ENCODE data around the gene TBATA. TPM values are rescaled to one million over a fixed set of nuclear protein-coding genes. Genes with fewer than 3 reads are reported as not detected.

The TBATA gene
- total and polyA plus RNA-seq, 8 donors, result not detected

DNA sequence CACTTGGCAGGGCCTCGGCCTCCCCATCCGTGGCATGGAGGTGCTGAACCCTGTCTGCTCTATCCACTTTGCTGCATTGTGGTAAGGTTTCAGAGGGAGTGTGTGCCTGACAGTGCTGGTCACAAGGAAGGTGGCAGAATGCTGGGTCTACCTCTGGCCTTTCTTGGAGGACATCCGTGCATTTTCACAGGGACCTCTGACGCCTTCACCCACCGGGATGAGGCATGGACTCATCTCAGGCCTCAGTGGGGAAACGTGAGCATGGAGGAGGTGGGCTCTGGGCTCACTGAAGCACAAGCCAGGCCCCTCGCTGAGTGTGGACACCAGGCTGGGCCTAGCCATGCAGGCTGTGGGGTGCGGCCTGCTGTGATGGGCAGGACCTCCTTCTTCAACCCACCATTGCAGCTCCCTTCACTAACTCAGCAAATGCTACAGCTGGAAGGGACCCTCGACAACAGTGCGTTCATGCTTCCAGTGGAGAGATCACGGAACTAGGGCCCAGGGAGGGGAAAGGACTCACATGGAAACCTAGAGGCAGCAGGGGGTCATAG, 8.6 kb downstream of the TBATA start:
- Histone ChIP-seq H3K27me3 (no peaks in the 10 kb centered on the region), H3K4me1 (no peaks in the 10 kb centered on the region), H3K36me3 (no peaks in the 10 kb centered on the region), H3K9me3 (no peaks in the 10 kb centered on the region), H3K4me3 (no peak overlapping the region), H3K27ac (no peak overlapping the region)
- DNase-seq (no peak), ATAC-seq (no peak)
- TF ChIP-seq CTCF (IDR thresholded peaks at IDR 0.05), result no peak
- intact Hi-C loops (cut with DNase I), result no loop called here

DNA sequence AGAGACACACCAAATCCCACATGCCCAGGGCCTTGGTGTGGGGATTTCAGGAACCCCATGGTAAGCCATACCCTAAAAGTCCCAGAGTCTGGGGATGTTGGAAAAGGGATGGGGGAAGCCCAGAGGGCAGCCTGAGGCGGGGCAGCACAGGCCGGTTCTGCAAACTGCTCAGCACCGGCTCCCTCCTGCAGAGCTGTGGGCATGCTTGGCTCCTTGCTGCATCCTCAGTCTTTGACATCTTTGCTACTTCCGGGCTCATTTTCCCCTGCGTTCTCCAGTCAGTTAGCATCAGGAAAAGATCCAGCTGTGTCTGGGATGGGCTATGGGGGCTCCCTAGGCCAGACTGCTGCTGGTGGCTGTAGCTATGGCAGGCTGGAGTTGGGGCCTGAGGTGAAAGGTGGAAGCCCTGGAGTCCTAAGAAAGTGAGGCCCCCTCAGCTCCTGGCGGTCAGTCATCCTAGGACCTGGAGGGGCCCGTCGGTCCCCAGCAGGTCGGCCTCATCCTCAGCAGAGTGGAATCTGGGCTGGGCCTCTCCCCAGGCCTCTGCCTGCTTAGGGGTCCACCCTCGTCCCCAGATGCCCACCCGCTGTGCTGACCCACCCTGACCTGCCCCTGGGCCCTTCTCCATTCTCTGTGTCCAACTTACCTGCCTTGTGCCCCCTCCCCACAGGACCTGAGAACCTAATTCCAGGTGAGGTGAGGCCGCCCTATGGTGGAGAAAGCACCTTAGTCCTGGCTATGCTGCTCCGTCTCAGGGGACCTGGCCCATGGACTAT, 9.3 kb downstream of the TBATA start:
- ATAC-seq (no peak), DNase-seq (peak in 1 of 4 donors; percentile 20)
- intact Hi-C loops (cut with DNase I), result no loop called here
- Histone ChIP-seq H3K36me3 (no peaks in the 10 kb centered on the region), H3K27me3 (no peaks in the 10 kb centered on the region), H3K27ac (no peak overlapping the region), H3K9me3 (no peaks in the 10 kb centered on the region), H3K4me3 (no peak overlapping the region), H3K4me1 (no peaks in the 10 kb centered on the region)
- TF ChIP-seq CTCF (IDR thresholded peaks at IDR 0.05), result no peak

GRCh38 chr10:70774810-70775678, 10.1 kb downstream of the TBATA start:
- ATAC-seq (peak; percentile 22), DNase-seq (no peak)
- Histone ChIP-seq H3K4me1 (no peaks in the 10 kb centered on the region), H3K27ac (no peak overlapping the region), H3K27me3 (no peaks in the 10 kb centered on the region), H3K36me3 (no peaks in the 10 kb centered on the region), H3K4me3 (no peak overlapping the region), H3K9me3 (no peaks in the 10 kb centered on the region)
- TF ChIP-seq CTCF (IDR thresholded peaks at IDR 0.05), result no peak
- intact Hi-C loops (cut with DNase I), result no loop called here

- DNase-seq, result peak in 1 of 4 donors; percentile 61
- no peaks in the 10 kb centered on the region for H3K9me3 ChIP-seq
- intact Hi-C loops (cut with DNase I), result no loop called here
These were observed 11.0 kb downstream of the TBATA start for GRCh38 chr10:70773965-70774809.

More at GRCh38 chr10:70773965-70774809, 11.0 kb downstream of the TBATA start:
- TF ChIP-seq CTCF (IDR thresholded peaks at IDR 0.05), result no peak
- Histone ChIP-seq H3K4me1 (no peaks in the 10 kb centered on the region), H3K27me3 (no peaks in the 10 kb centered on the region), H3K27ac (no peak overlapping the region), H3K4me3 (no peak overlapping the region), H3K36me3 (no peaks in the 10 kb centered on the region)
- no peak for ATAC-seq
